Fibroblast of skin of scalp (primary cell): ENCODE measurements around the gene ABLIM2.

Experiments used
- DNase-seq: peaks from one replicate; pipeline ENCODE4 v3.0.0-alpha.2; 2013

ABLIM2 gene

DNA sequence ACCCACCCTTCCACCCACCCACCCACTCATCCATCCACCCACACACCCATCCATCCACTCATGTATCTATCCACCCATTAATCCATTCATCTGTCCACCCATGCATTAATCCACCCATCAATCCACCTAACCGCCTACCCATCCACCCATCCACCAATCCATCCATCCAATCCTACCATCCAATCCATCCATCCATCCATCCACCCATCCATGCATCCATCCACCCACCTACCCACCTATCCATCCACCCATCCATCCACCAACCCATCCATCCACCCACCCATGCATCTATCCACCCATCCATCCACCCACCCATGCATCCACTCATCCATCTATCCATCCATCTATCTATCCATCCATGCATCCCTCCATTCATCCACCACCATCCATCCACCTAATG, 184.2 kb downstream of the ABLIM2 start:
- DNase-seq = no peak

DNA sequence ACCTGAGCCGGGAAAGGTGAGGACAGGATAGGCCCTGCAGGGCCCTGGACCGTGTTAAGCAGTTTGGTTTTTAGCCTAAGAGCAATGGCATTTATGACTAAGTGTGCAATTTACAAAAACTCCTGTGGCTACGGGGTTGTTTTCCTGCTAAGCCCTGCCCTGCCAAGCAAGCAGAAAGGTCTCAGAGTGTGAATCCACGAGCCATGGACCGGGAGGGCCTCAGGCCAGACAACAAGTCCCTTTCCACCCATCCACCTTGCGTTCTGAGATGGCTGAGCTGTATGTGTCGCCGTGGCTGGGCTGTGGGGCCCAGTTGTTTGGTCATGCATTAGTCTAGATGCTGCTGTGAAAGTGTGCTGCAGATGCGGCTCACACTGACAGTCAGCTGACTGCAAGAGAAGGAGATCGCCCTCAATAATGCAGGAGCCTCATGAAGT, 185.1 kb downstream of the ABLIM2 start:
- peak; percentile 59 for DNase-seq

DNA sequence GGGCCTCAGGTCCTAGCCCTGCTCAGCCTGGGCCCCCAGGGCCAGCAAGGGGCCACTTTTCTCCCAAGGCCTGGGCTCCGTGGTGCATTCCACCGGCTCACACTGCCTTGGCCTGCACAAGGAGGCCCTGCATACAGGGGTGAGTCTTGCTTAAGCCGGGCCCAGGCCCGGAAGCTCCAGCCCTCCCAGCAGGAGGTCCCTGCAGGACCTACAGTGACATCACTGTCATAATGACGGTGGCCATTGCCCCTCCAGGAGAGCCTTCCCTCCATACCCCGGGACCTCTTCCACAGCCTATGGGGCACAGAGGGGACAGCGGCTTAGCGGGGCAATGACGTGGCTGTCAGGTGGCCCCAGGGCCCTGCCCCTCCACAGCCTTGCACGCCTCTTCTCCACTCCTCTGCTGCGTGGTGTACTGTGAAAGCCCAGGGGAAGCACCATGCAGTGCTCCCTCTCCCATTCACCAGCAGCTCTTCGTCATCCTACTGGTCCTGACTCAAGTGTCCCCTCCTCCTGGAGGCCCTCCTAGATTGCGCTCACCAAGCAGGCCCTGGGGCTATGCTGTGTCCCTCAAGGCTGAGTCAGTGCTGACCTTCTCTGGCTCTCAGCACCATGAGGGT, 186.6 kb downstream of the ABLIM2 start:
- DNase-seq = no peak

DNA sequence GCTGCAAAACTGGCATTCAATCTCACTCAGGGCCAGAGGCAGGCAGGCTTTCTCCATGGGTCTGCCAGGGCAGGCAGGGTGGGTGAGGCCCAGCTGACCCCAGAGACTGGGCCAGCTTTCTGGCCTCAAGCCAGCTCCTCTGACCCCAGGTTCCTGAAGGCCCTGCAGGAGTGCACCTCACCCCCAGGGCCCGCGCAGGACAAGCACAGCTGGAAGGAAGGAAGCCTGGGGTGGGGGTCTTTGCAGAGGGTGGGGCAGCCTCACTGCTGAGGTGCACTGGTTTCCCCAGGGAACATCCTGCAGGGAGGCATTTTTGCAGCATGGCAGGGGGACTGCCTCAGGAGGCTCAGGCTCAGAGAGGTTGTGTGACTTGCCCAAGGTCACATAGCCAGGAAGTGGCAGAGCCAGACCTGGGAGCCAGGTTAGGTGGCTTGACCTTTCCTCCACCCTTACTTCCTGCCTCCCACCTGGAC, 187.4 kb downstream of the ABLIM2 start:
- DNase-seq = no peak

DNA sequence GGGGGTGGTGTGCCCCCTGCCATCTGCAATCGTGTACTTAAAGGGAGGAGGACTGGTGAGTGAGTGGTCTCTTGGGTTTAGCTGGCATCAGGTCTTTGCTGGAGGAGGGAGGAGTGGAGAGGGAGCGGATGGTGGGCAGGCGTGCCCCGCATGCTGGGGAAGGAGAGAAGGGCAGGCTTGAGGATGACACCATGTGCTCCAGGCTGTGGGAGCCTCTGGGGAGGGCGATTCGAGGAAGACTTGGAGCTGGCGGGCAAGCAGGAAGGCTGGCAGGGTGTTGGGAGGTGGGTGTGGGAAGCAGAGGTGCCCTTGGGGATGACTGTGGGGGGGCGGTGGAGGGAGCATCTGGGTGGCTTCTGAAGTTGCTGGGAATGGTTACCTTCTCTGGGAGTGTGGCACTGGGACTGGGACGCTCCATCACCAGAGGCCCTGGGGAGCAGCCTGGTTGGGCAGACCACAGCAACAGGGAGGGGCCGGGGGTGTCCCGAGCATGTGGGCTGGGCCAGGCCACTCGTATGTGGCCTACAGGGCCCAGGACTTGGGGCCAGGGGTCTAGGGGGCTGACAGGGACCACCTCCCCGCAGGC, 188.2 kb downstream of the ABLIM2 start:
- no peak for DNase-seq

DNA sequence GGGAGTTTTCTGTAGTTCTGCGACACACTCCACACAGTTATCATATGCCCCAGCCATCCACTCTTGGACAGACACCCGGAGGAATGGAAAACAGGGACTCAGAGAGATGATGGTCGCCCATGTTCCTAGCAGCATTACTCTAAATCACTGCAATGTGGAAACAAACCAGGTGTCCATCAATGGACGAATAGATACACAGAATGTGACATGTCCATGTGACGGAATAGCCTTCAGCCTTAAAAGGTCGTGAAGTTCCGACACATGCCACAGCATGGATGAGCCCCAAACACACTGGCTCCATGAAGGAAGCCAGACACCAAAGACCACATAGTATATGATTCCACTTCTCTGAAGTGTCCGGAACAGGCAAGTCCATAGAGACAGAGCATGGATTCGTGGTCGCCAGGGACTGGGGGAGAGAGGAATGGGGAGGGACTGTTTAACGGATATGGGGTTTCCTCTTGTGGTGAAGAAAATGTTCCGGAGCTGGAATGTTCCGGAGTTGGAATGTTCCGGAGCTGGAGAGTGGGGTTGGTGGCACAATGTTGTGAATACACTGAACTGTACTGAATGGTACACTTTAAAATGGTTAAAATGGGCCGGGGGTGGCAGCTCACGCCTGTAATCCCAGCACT, 190.2 kb downstream of the ABLIM2 start:
- DNase-seq = no peak

DNA sequence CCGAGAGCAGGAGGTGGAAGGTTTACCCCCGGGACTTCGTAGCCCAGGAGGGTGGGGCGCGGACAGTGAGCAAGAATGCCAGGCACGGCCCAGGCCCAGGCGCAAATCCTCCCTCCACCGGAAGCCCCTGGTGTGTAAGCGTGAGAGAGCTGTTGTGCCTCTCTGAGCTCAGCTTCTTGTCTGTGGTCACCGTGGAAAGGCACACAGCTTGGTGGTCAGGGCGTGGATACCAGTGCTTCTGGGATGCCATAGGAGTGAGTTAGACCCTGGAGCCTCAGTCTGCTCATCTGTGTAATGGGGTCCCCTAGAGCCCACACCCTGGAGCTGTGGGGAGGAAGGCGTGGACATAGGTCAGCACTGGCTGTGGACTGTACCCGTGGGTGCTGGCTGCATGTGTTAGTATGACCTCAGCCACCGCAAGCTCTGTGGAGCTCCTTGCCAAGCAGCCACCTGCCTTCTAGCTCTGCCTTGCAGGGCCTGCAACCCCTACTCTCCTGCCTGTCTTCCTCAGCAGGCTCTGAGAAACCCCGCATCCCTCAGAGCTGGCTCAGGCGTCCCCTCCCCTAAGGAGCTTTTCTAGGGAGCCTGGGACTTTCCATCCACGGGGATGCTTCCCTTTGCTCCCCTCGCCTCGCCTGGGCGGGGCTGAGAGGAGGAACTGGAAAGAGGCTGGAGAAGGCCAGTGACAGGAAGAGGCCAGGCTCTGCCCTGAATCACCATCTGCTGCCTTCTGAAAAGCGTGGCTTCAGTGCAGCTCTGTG, 190.9 kb downstream of the ABLIM2 start:
- DNase-seq = no peak

DNA sequence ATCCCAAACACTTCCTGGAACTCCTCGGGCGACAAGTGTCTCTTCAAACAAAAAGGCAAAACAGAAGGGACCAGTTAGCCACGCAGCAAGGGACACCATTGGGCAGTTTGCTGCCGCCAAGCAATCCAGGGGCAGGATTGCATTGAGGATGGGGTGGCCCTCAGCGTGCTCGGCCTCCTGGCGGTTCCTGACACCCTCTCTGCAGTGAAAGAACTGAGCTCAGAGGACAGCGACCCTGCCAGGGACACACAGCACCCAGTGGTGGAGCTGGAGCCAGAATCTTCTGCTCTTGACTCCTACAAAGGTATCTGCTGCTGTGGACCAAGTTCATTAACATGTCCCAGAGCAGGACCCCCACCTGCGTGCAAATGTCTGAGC, 191.6 kb downstream of the ABLIM2 start:
- no peak for DNase-seq

DNA sequence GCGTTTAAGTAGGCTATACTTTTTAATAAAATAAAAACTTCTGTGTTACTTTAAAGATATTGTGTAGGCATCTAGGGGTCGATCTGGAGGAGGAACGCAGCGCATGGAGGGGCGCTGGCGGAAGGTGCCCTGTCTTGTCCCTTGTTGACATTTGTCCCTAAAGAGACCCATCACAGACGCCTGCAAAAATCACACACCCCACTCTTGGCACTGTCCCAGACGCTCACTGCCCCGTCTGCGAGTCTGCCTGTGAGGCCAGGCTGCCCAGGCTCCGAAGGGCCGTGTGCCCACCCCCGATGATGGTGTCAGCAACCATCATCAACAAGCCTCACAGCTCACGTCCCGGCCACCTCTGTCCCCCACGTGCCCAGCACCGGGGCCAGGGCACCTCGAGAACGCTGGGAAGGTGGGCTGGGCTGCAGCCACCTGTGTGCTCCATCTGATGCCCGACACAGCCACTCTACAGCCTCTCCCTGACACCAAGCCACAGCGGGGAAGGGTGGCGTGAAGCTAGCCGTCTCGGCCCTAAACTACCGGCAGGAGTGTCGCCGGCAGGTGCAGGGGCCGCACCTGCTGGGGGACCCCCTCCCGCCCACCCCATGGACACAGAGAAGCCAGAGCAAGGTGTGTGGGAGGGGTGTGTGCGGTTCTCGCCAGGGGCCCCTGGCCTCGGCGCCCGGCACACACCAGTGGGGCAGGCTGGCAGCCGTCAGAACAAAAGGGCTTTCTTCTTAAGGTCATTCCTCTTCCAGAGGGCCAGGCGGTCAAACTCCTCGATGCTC, 192.1 kb downstream of the ABLIM2 start:
- DNase-seq = no peak

DNA sequence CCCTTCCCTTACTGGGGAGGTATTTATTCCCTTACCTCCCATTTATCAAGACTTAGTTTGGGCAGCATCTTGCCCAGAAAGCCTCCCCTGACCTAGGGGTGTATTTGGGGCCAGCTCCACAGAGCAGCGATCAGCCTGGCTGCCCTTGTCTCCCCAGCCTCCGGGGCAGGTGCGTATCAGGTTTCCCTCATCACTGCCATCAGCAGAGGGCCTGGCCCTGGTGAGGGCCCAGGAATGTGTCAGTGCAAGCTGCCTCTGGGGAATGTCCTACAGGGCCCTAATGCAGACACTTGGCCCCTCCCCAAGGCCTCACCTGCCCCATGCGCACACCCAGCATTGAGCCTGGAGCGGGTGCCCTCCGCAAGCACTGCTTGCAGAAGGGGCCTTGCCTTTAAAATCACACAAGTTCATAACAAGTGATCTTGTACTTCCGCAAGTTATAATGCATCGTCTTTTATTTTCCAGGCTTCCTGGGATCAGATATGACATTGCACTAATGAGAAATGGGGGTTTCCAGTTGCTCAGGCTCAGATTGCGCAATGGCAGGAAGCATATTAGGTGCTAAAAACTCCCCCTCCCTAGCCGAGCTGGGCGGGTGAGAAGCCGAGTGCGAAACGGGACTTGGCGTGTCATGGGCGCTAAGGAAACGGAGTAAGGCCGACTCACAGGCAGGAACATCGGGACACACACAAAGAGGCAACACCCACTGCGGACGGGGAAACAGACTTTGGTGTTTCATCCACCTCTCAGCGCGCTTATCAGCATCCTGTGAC, 193.5 kb downstream of the ABLIM2 start:
- no peak for DNase-seq

DNA sequence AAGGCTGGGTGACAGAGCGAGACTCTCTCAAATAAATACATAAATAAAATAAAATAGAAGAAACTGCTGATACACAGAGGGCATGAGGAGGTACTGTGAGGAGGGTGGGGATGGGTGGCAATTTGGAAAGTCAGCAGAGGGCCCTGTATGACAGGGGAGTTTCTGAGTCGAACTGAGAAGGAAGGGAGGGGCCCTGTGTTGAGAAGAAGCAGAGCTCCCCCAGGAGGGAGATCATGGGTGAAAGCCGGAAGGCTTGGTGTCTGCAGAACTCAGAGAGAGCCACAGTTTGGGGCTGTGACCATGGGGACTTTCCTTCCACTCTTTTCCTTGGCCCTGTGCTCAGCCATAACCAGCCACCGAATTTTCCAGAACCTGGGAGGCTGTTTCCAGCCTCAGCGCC, 194.2 kb downstream of the ABLIM2 start:
- no peak for DNase-seq

DNA sequence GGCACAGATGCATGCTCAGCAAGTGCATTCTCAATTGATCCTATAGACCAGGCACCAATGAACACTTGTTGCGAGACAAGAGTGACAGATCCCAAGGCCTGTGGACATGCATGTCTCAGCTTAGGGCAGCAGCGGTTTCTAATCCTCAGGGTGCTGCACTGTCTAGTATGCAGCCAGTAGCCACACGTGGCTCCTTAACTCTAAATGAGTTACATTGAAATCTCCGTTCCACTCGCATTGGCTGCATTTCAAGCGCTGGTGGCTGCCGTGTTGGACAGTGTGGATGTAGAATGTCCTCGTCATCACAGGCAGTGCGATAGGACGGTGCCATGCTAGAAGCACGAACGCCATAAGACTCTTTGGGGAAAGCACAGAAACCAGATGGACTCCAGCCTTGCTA, 194.9 kb downstream of the ABLIM2 start:
- DNase-seq = no peak

DNA sequence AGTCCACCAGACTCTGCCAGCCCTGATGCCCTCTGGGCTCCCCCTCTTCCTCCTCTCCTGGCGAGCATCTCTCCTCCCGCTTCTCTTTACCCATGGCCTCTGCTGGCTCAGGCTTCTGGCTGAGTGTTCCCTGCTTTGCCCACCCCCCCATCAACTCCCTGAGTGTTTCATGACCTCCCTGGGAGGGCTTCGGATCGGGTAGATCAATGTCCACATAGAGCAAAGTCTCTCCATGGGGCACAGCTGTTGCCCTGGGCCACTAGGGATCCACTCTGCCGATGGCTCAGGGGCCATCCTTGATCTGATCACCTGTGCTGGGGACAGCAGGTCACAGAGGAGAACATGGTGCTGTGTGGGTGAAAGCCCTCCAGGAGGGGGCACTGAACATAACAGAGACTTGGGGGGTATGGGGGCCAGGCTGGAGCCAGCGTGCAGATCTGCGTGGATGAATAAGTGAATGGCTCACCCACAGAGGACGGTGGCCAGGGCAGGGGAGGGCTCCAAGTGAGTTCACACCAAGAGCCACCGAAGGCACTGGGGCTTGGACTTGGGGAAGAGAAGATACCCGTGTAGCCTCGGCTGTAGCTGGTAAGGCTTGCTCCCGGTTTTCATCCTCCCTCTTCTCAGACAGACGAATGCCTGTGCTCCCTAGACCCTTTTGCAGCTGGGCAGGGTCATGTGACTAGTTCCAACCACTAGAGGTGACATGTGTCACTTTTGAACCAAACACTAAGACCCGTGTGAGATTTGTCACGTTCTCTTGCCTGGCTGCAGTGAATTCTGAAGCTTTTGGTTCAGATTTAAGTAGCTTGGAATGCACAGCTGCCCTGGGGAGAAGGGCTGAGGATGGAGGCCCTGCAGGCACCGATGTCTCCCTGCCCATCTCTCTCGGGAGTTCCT, 195.8 kb downstream of the ABLIM2 start:
- DNase-seq = no peak

DNA sequence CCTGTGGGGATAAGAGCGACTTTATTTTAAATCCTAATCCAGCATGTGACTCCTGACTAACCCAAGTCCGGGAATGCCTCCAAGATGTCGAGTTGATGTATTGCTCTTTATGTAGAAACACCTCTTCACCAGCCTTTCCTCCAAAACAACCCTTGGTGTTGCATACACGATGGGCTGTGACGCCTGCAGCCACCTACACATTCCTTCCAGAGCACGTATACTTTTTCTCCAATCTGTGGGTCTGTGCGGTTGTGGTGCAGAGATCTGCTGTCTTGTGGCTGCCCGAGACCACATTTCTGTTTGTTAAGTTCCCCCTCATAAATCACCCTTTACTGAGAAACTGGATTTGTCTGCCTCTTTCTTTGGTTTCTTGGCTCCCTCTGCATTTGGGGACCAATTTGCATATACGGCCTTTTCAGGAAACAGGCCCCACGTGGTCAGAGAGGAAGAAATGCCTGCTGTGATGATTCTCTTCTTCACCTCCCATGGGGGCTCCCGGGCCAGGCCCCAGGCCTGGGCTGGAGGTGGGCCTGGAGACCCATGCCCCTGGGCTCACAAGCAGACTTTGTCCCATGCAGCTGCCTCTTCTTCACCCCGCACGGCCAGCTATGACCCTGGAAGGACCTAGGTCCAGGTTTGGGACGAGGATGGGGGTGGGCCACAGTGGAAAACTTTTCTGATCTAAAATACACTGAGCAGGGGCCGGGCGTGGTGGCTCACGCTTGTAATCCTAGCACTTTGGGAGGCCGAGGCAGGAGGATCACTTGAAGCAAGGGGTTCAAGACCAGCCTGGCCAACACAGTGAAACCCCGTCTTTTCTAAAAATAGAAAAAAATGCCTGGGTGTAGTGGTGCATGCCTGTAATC, 197.6 kb downstream of the ABLIM2 start:
- DNase-seq = peak; percentile 93

DNA sequence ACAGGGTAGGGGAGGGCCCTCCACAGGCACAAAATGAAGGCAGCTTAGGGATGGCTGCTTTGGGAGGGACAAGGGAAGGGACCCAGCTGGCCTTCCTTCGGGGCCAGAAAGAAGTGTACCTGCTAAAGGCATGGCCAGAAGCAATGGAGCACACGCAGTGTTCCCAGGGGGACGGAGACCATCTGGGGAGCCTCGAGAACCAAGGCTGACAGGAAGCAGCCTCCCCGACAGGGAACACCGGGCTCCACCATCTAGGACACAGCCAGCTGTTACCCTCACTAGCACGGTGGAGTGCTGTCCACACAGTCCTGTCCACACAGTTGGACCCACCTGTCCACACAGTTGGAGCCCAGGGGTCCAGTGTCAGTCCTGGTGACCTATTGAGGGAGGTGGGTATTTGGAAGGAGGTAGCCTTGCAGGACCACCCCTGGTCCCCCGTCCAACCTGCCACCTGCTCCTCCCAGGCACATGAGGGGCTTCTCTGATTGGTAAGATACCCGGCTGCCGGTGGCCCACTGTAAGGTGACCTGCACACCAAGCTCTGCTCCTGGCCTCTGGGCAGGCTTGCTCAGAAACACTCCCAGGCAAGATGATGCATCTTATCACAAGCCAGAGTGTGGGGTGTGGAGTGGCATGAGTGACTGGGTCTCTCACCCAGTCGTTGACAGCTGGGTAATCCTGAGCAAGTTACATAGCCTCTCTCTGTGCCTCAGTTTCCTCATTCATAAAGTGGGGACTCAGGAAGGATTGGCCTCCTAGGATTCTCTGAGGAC, 198.4 kb downstream of the ABLIM2 start:
- DNase-seq = no peak

DNA sequence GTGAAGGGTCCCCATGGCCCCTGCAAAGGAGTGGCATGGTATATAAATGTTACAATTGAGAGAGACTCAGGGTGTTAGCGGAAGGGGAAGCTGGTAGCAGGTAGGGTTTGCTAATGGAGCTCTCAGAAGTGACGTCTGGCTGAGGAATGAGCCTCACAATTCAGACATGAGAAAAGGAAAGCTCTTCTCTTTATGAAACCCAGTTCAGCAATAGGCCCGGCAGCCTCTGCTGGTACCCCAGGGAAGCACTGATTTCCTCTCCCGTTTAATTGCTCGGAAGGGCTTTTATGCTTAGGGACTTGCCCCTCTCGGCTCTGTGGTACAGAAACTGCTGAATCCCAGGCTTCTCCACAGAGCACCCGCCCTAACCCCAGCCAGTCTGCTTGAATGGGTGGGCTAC, 199.5 kb downstream of the ABLIM2 start:
- no peak for DNase-seq

DNA sequence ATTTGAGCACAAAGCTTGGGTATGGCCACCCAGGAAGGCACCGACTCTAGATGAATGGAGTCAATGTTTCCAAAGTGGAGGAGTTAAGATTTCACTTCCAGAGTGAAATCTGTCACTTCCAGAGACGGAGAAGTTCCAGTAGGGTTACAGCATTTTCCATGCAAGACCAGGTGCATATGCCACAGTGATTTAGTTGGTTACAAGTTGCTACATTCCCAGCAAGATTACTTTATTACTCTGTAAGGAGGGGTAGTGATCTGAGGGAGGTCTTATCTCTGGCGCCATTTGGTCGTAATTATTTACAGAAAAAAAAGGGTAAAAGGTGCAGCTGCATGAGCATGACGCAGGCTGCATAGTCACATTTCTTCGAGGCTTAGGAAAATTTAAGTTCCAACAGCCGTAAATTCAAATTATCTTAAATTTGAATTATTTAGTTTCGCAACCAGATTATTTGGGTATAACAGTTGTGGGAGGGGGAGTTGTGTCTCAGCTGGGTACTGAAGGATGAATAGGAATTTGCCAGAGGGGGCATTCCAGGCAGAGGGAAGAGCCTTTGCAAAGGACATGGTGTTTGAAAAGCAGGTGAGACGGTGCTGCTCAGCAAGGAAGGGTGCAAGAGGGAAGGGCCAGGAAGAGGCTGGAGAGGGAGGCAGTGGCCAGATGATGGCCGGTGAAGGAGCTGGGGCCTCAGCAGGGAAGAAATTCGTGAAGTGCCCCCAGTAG, 201.5 kb downstream of the ABLIM2 start:
- no peak for DNase-seq

DNA sequence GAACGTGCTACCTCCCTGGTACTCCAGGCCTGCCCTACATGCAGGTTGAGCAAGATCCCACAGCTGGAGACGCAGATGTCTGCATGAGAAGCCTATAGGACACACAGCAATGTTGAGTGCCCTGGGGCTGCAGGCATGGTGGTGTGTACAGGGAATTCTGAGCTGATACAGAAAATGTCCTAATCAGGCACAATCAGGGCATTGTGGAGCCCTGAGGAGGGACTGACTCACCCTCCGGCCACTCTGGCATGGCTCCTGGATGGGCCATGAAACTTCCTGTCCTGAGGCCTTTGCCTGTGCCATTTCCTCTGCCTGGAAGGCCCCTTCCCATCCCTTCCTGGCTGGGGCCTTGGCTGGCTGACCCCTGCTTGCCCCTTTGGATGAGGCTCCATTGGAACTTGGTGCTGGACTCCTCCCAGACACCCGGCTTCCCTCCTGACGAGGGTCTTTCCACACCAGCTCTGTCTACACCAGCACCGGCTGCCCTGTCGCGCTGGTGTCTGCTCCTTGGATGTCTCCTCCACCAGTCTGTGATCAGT, 202.3 kb downstream of the ABLIM2 start:
- DNase-seq = no peak
